GM19099 (cell line): ENCODE measurements around the gene ZNF471.
A peak's percentile ranks its signal among the peaks of the same experiment; 100 is the strongest.

Source experiments
- POLR2A ChIP-seq: IDR thresholded peaks from 3 replicates; pipeline ENCODE4 v1.6.1; 2011; ENCODE audit warnings: low read depth; ENCODE audit not compliant: insufficient read length; ENCODE audit errors: extremely low read depth

The ZNF471 gene

GRCh38 chr19:56547535-56547934 lies 39.9 kb downstream of the ZNF471 start:
- TF ChIP-seq POLR2A, result no peak

GRCh38 chr19:56554272-56554869 lies 46.7 kb downstream of the ZNF471 start:
- no peak for TF ChIP-seq POLR2A

- no peak for TF ChIP-seq POLR2A
Measured at GRCh38 chr19:56562766-56563165, 55.1 kb downstream of the ZNF471 start.

GRCh38 chr19:56566904-56567273 lies 59.2 kb downstream of the ZNF471 start:
- no peak for TF ChIP-seq POLR2A

GRCh38 chr19:56567274-56568120 lies 59.8 kb downstream of the ZNF471 start, which contains the start of gene ZNF470:
TSS of gene ZNF470 (plus strand) at chr19:56567468. CDS start at chr19:56570312, 2,844 bp downstream.
- TF ChIP-seq POLR2A, result peak; percentile 50

GRCh38 chr19:56572589-56572988 lies 64.9 kb downstream of the ZNF471 start:
- no peak for TF ChIP-seq POLR2A

- no peak for TF ChIP-seq POLR2A
Measured at GRCh38 chr19:56573914-56574313, 66.3 kb downstream of the ZNF471 start.

GRCh38 chr19:56577719-56578602 lies 70.3 kb downstream of the ZNF471 start:
- no peak for TF ChIP-seq POLR2A
